SK-N-SH (cell line): Measurements from ENCODE around the gene ATP1A1.

Source experiments
- CHD2 ChIP-seq: fragments of 150-350 bp; IDR thresholded peaks from 2 replicates; pipeline ENCODE4 v1.6.1; 2018; ENCODE audit warnings: low read length; ENCODE audit not compliant: partially characterized antibody
- CTCF ChIP-seq: fragments of 200-600 bp; sonication (generic); IDR thresholded peaks from 2 replicates; pipeline ENCODE4 v1.6.1; 2017; ENCODE audit warnings: antibody characterized with exemption, mild to moderate bottlenecking, moderate library complexity
- EP300 ChIP-seq, 2 experiments: IDR thresholded peaks; 2 replicates each; pipeline versions ENCODE4 v1.4.0 to v1.6.1; 2012; ENCODE audit warnings: borderline replicate concordance in 1 of 2, low read depth in 1 of 2, low read length in 1 of 2
- EZH2phosphoT487 ChIP-seq: fragments of 200-600 bp; sonication (generic); IDR thresholded peaks from 2 replicates; pipeline ENCODE4 v1.6.1; 2017; ENCODE audit warnings: low read depth, mixed run types, mild to moderate bottlenecking, antibody characterized with exemption, moderate library complexity, borderline replicate concordance
- FOXM1 ChIP-seq: IDR thresholded peaks from 2 replicates; pipeline ENCODE4 v1.4.0; 2012; ENCODE audit warnings: low read depth, mild to moderate bottlenecking
- MAX ChIP-seq: IDR thresholded peaks from 2 replicates; pipeline ENCODE4 v1.4.0; 2012; ENCODE audit warnings: low read depth
- MEF2A ChIP-seq: IDR thresholded peaks from 2 replicates; pipeline ENCODE4 v1.4.0; 2012; ENCODE audit warnings: low read depth, borderline replicate concordance
- MXI1 ChIP-seq: IDR thresholded peaks from 2 replicates; pipeline ENCODE4 v1.6.1; 2012; ENCODE audit warnings: mild to moderate bottlenecking, low read depth, low read length, improper control_type of control experiment
- POLR2AphosphoS5 ChIP-seq: IDR thresholded peaks from 2 replicates; pipeline ENCODE4 v1.6.1; 2012; ENCODE audit warnings: low read depth, low read length
- REST ChIP-seq: IDR thresholded peaks from 2 replicates; pipeline ENCODE4 v1.6.1; 2012; ENCODE audit warnings: mild to moderate bottlenecking, low read depth, low read length, moderate library complexity
- TEAD4 ChIP-seq: IDR thresholded peaks from 2 replicates; pipeline ENCODE4 v1.4.0; 2012; ENCODE audit warnings: mild to moderate bottlenecking, borderline replicate concordance; ENCODE audit not compliant: insufficient read depth
- USF1 ChIP-seq: IDR thresholded peaks from 2 replicates; pipeline ENCODE4 v1.4.0; 2012; ENCODE audit warnings: low read depth, borderline replicate concordance
- YY1 ChIP-seq: IDR thresholded peaks from 2 replicates; pipeline ENCODE4 v1.4.0; 2012; ENCODE audit warnings: low read depth, mild to moderate bottlenecking

- TF ChIP-seq REST (no peak), TEAD4 (no peak), CTCF (no peak), EP300 (IDR thresholded peaks at IDR 0.05; ENCODE audit: borderline replicate concordance in 1 of 2, low read depth in 1 of 2, low read length in 1 of 2) (no peak), USF1 (no peak), FOXM1 (no peak), CHD2 (no peak), YY1 (no peak), MEF2A (no peak), MXI1 (no peak), POLR2AphosphoS5 (no peak), EZH2phosphoT487 (no peak), MAX (no peak)
Measured at GRCh38 chr1:116367256-116367945, 5.6 kb upstream of the ATP1A1 start.
